Transverse colon (tissue), 3 donors: Measurements from ENCODE around the gene CKM.

Experiments used
- CTCF ChIP-seq, 5 experiments: fragments of 200-600 bp in 3 of 5; fragments of 450-650 bp in 2 of 5; sonication (generic) in 3 of 5; IDR thresholded peaks; 1 replicate in 2 of 5; 2 replicates in 3 of 5; pipeline ENCODE4 v1.5.1; 2016 to 2017; ENCODE audit warnings: antibody characterized with exemption in 5 of 5, inconsistent platforms in 3 of 5, mild to moderate bottlenecking in 2 of 5, moderate library complexity in 1 of 5
- POLR2A ChIP-seq: fragments of 450-650 bp; IDR thresholded peaks from one replicate; pipeline ENCODE4 v1.6.1; 2016; ENCODE audit warnings: antibody characterized with exemption, mild to moderate bottlenecking, moderate library complexity

GRCh38 chr19:45271098-45271734 is 51.5 kb downstream of the CKM start:
- TF ChIP-seq CTCF (IDR thresholded peaks at IDR 0.05) (no peak), POLR2A (no peak)
